ENCODE results near the gene MVD. TPM values are rescaled to one million over a fixed set of nuclear protein-coding genes. Genes with fewer than 3 reads are reported as not detected.
A peak's percentile ranks its signal among the peaks of the same experiment; 100 is the strongest.
"Not testable (repeated sequence)": the region's sequence is repeated elsewhere in the genome, so short reads cannot be mapped to it uniquely, and the experiment has no call there.

MVD gene
- total and polyA plus RNA-seq, 2 of the 13 experiments (the other 11 are each of a cell fraction or from before 2014, with no cell fraction given) = 28.1 to 187 TPM

GRCh38 chr16:88610080-88610479, 52.8 kb downstream of the MVD start:
- Histone ChIP-seq H2AFZ (ENCODE audit: low read length) (no peak overlapping the region), H3K4me2 (ENCODE audit: low read depth, low read length) (no peak overlapping the region), H3K27ac (ENCODE audit: extremely low read length, insufficient read depth, low read length) (no peak overlapping the region), H3K4me1 (ENCODE audit: insufficient read depth, low read length) (no peaks in the 10 kb centered on the region), H3K9ac (ENCODE audit: insufficient read depth, low read depth, low read length) (no peak overlapping the region), H4K20me1 (ENCODE audit: insufficient read depth, low read length) (no peaks in the 10 kb centered on the region), H3K27me3 (ENCODE audit: control insufficient read depth in 1 of 2, insufficient read depth in 2 of 2, low read length in 2 of 2) (no peaks in the 10 kb centered on the region), H3K36me3 (replicated peaks in 1 of 2; ENCODE audit: control insufficient read depth in 1 of 2, insufficient read depth in 2 of 2, low read length in 2 of 2) (peaks cover 37 to 83% of the 10 kb centered on the region in 2 experiments), H3K9me3 (ENCODE audit: low read length) (no peaks in the 10 kb centered on the region), H3K79me2 (ENCODE audit: insufficient read depth, low read length) (no peaks in the 10 kb centered on the region), H3K4me3 (replicated peaks in 1 of 3; ENCODE audit: insufficient read depth in 1 of 3, low read depth in 2 of 3, low read length in 3 of 3) (no peak overlapping the region)
- intact Hi-C loops (cut with micrococcal nuclease; ENCODE audit: unreplicated experiment) (no loop called here), in situ Hi-C loops (cut with HindIII; ENCODE audit: extremely low pct_ligation_motif_present, low pct_unique_long_range_greater_than_20kb) (no loop called here)
- no peak for DNase-seq (ENCODE audit: low spot score)
- 92% methylated on average over 5 of the region's 6 CpGs for WGBS (ENCODE audit: low lambda C conversion rate)
- BruUV-seq (replicated peaks) = no TSS peak
- no peak for TF ChIP-seq ZKSCAN1 (IDR thresholded peaks at IDR 0.05; ENCODE audit: low read length)
- TF ChIP-seq STAG1 (CRISPR knock-in tag; IDR thresholded peaks at IDR 0.05) = peak; percentile 17; the same call in 1 of the 2 replicates
- peak; percentile 60 for ATAC-seq
- CTCF ChIA-PET (ENCODE audit: low intra/inter-chr PET ratio, low total read pairs) = no interaction called here
- FAIRE-seq = peak; percentile 12
- POLR2A ChIA-PET = interaction anchor here (1.4 kb wide), 1 partner anchor 39 kb away, joined by 3 read pairs; no protein-coding TSS in a partner anchor

GRCh38 chr16:88609426-88609825, 53.5 kb downstream of the MVD start:
- intact Hi-C loops (cut with micrococcal nuclease; ENCODE audit: unreplicated experiment); H2AFZ ChIP-seq (ENCODE audit: low read length); ATAC-seq; H3K4me3 ChIP-seq (replicated peaks in 1 of 3; ENCODE audit: insufficient read depth in 1 of 3, low read depth in 2 of 3, low read length in 3 of 3); in situ Hi-C loops (cut with HindIII; ENCODE audit: extremely low pct_ligation_motif_present, low pct_unique_long_range_greater_than_20kb); H3K4me1 ChIP-seq (ENCODE audit: insufficient read depth, low read length); H3K27ac ChIP-seq (ENCODE audit: extremely low read length, insufficient read depth, low read length); H3K9me3 ChIP-seq (ENCODE audit: low read length); BruUV-seq (replicated peaks); H3K9ac ChIP-seq (ENCODE audit: insufficient read depth, low read depth, low read length); FAIRE-seq; DNase-seq (ENCODE audit: low spot score); H4K20me1 ChIP-seq (ENCODE audit: insufficient read depth, low read length); CTCF ChIA-PET (ENCODE audit: low intra/inter-chr PET ratio, low total read pairs); H3K4me2 ChIP-seq (ENCODE audit: low read depth, low read length); H3K27me3 ChIP-seq (ENCODE audit: control insufficient read depth in 1 of 2, insufficient read depth in 2 of 2, low read length in 2 of 2); H3K79me2 ChIP-seq (ENCODE audit: insufficient read depth, low read length): not testable (repeated sequence)
- WGBS (ENCODE audit: low lambda C conversion rate) = 94% methylated on average over 8 of the region's 8 CpGs
- POLR2A ChIA-PET = interaction anchor here (1.4 kb wide), 1 partner anchor 39 kb away, joined by 3 read pairs; no protein-coding TSS in a partner anchor
- TF ChIP-seq ZNF441 (CRISPR knock-in tag; IDR thresholded peaks at IDR 0.05; ENCODE audit: borderline replicate concordance) = peak; percentile 52; the same call in 1 of the 2 replicates
- peaks cover 39 to 84% of the 10 kb centered on the region in 2 experiments for H3K36me3 ChIP-seq (replicated peaks in 1 of 2; ENCODE audit: control insufficient read depth in 1 of 2, insufficient read depth in 2 of 2, low read length in 2 of 2)

Measured in HepG2 (cell line).